ENCODE measurements around the gene CAMK1D.

Gene CAMK1D

GRCh38 chr10:12839941-12840611 lies 490.7 kb downstream of the CAMK1D start:
- no peak overlapping the region for H3K4me3 ChIP-seq (replicated peaks in 1 of 2; ENCODE audit: low read depth in 2 of 2, low read length in 2 of 2)
- DNase-seq (ENCODE audit: low read depth in 2 of 2), result peak in 1 of 2 donors; percentile 55

DNA sequence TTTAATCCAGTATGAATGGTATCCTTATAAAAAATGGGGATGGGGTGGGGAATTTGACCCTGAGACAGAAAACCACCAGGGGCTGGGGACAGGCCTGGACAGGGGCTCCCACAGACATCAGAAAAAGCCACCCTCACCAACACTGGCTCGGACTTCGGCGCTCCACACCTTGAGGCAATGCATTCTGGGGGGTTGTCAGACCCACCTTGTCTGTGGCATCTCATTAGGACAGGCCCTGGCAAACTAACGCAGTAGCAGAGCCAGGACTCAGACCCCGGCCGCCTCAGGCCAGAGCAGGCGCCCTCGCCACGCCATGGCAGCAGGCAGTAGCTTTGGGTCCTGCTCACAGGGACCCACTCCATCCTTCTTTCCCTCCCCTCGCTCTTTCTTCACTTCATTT lies 492.1 kb downstream of the CAMK1D start:
- TF ChIP-seq, protein P1, sequence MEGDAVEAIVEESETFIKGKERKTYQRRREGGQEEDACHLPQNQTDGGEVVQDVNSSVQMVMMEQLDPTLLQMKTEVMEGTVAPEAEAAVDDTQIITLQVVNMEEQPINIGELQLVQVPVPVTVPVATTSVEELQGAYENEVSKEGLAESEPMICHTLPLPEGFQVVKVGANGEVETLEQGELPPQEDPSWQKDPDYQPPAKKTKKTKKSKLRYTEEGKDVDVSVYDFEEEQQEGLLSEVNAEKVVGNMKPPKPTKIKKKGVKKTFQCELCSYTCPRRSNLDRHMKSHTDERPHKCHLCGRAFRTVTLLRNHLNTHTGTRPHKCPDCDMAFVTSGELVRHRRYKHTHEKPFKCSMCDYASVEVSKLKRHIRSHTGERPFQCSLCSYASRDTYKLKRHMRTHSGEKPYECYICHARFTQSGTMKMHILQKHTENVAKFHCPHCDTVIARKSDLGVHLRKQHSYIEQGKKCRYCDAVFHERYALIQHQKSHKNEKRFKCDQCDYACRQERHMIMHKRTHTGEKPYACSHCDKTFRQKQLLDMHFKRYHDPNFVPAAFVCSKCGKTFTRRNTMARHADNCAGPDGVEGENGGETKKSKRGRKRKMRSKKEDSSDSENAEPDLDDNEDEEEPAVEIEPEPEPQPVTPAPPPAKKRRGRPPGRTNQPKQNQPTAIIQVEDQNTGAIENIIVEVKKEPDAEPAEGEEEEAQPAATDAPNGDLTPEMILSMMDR (IDR thresholded peaks at IDR 0.05; ENCODE audit: low read depth, low read length), result no peak
- no peak overlapping the region for H3K4me3 ChIP-seq (replicated peaks in 1 of 2; ENCODE audit: low read depth in 2 of 2, low read length in 2 of 2)
- no peak for DNase-seq (ENCODE audit: low read depth in 2 of 2)

More at GRCh38 chr10:12839941-12840611, 490.7 kb downstream of the CAMK1D start:
- TF ChIP-seq, protein P1 (IDR thresholded peaks at IDR 0.05; ENCODE audit: low read depth, low read length), result no peak

GRCh38 chr10:12841826-12842225 lies 492.5 kb downstream of the CAMK1D start:
- H3K4me3 ChIP-seq (replicated peaks in 1 of 2; ENCODE audit: low read depth in 2 of 2, low read length in 2 of 2), result no peak overlapping the region
- no peak for DNase-seq (ENCODE audit: low read depth in 2 of 2)
- TF ChIP-seq, protein P1 (IDR thresholded peaks at IDR 0.05; ENCODE audit: low read depth, low read length), result no peak

GRCh38 chr10:12842310-12842709 lies 493.0 kb downstream of the CAMK1D start:
- DNase-seq (ENCODE audit: low read depth in 2 of 2), result no peak
- no peak overlapping the region for H3K4me3 ChIP-seq (replicated peaks in 1 of 2; ENCODE audit: low read depth in 2 of 2, low read length in 2 of 2)
- TF ChIP-seq, protein P1 (IDR thresholded peaks at IDR 0.05; ENCODE audit: low read depth, low read length), result no peak

GRCh38 chr10:12843296-12843945 lies 494.1 kb downstream of the CAMK1D start:
- no peak for DNase-seq (ENCODE audit: low read depth in 2 of 2)
- TF ChIP-seq, protein P1 (IDR thresholded peaks at IDR 0.05; ENCODE audit: low read depth, low read length), result no peak
- no peak overlapping the region for H3K4me3 ChIP-seq (replicated peaks in 1 of 2; ENCODE audit: low read depth in 2 of 2, low read length in 2 of 2)

- TF ChIP-seq, protein P1 (IDR thresholded peaks at IDR 0.05; ENCODE audit: low read depth, low read length), result no peak
- peak; percentile 75 to 95 for DNase-seq (ENCODE audit: low read depth in 2 of 2)
- no peak overlapping the region for H3K4me3 ChIP-seq (replicated peaks in 1 of 2; ENCODE audit: low read depth in 2 of 2, low read length in 2 of 2)
These were observed 495.6 kb downstream of the CAMK1D start for GRCh38 chr10:12844811-12845483.
